GM19452 (cell line): ENCODE results near the gene LIN9.

ENCODE experiments used
- ATAC-seq: cut with Tn5 transposase; IDR thresholded peaks from one replicate; pipeline ENCODE4 v1.9.1; 2021; ENCODE audit not compliant: unreplicated experiment

The LIN9 gene

GRCh38 chr1:226320930-226321329 lies 12.0 kb upstream of the LIN9 start:
- no peak for ATAC-seq

GRCh38 chr1:226318471-226318870 lies 9.5 kb upstream of the LIN9 start:
- ATAC-seq, result no peak

- no peak for ATAC-seq
Measured at GRCh38 chr1:226314055-226314454, 5.1 kb upstream of the LIN9 start.

GRCh38 chr1:226312065-226312464 lies 3.1 kb upstream of the LIN9 start:
- no peak for ATAC-seq

- no peak for ATAC-seq
Measured at GRCh38 chr1:226311376-226311775, 2.4 kb upstream of the LIN9 start.

- no peak for ATAC-seq
Measured at GRCh38 chr1:226310637-226311195, 1.8 kb upstream of the LIN9 start.

- no peak for ATAC-seq
Measured at GRCh38 chr1:226310245-226310540, 1.2 kb upstream of the LIN9 start.

- peak; percentile 60 for ATAC-seq
Measured at GRCh38 chr1:226309398-226310244, 657 bp upstream of the LIN9 start.

- ATAC-seq, result peak; percentile 18
Measured at GRCh38 chr1:226308166-226308722, 720 bp downstream of the LIN9 start.

GRCh38 chr1:226306425-226306824 lies 2.5 kb downstream of the LIN9 start:
- ATAC-seq, result no peak

GRCh38 chr1:226305184-226305583 lies 3.8 kb downstream of the LIN9 start:
- ATAC-seq, result no peak

GRCh38 chr1:226304291-226304955 lies 4.5 kb downstream of the LIN9 start:
- no peak for ATAC-seq

GRCh38 chr1:226302731-226303130 lies 6.2 kb downstream of the LIN9 start:
- ATAC-seq, result no peak

- no peak for ATAC-seq
Measured at GRCh38 chr1:226296911-226297310, 12.1 kb downstream of the LIN9 start.

GRCh38 chr1:226293553-226293920 lies 15.4 kb downstream of the LIN9 start:
- no peak for ATAC-seq

GRCh38 chr1:226292874-226293552 lies 16.0 kb downstream of the LIN9 start:
- ATAC-seq, result no peak

GRCh38 chr1:226287587-226287986 lies 21.4 kb downstream of the LIN9 start:
- no peak for ATAC-seq

GRCh38 chr1:226281058-226281457 lies 27.9 kb downstream of the LIN9 start:
- no peak for ATAC-seq

- ATAC-seq, result no peak
Measured at GRCh38 chr1:226279498-226279897, 29.5 kb downstream of the LIN9 start.

- no peak for ATAC-seq
Measured at GRCh38 chr1:226277897-226278296, 31.1 kb downstream of the LIN9 start.

GRCh38 chr1:226276987-226277386 lies 32.0 kb downstream of the LIN9 start:
- no peak for ATAC-seq
